T1000 (cell line): Measurements from ENCODE around the gene ERFE.
"Not testable (repeated sequence)": the region's sequence is repeated elsewhere in the genome, so short reads cannot be mapped to it uniquely, and the experiment has no call there.

ENCODE experiments used
- DNase-seq: peaks from one replicate; lab custom pipeline; 2025; ENCODE audit warnings: mixed read lengths; lab: John Stamatoyannopoulos, UW

The ERFE gene, protein sequence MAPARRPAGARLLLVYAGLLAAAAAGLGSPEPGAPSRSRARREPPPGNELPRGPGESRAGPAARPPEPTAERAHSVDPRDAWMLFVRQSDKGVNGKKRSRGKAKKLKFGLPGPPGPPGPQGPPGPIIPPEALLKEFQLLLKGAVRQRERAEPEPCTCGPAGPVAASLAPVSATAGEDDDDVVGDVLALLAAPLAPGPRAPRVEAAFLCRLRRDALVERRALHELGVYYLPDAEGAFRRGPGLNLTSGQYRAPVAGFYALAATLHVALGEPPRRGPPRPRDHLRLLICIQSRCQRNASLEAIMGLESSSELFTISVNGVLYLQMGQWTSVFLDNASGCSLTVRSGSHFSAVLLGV

DNA sequence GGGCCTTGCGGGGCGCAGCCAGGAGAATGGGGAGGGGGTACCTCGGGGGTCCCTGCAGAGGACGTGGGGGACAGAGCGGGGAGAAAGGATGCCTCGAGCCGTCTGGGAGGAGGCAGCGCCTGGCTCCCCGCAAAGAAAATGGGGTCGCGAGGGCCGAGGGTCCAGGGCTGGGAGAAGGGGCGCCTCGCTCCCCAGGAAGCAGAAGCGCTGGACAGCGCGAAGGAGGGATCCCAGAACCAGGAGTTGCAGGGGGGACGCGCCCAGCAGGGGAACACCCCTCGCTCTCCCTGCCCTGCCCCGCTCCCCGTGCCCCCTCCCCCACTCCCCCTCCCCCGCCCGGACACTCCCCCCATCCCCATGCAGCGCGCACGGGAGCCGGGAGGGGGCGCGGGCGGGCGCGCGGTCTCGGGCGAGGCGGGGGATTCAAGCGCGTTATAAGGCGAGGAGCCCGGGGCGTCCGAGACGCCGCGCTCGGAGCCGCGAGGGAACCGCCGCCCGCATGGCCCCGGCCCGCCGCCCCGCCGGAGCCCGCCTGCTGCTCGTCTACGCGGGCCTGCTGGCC is at the start of gene ERFE:
ERFE (plus strand) TSS at position 462 of the 562 bp plus-strand sequence; CDS start at position 500, 38 bp downstream.
- DNase-seq = peak; percentile 30

DNA sequence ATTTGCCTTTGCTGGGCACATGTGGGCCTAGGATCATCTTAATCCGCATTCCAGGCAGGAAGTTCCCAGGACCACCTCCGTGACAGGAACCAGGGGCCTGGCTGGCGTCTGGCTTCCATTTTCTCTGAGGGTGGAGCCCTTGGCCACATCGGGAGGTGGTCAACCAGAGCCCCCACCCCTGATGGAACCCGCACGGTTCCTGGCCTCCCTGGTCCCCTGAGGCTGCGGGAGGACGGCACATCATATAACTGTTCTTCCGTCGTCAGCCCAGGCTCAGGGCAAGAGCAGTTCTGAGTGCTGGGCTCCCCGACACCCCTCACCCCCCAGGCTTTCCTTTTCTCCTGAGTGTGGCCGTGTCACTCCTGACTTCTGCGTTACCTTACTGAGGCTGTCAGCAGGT is 45.2 kb upstream of the ERFE start:
- no peak for DNase-seq

GRCh38 chr2:238114331-238114841 is 44.4 kb upstream of the ERFE start:
- no peak for DNase-seq

GRCh38 chr2:238114851-238115660 is 43.7 kb upstream of the ERFE start:
- DNase-seq = no peak

DNA sequence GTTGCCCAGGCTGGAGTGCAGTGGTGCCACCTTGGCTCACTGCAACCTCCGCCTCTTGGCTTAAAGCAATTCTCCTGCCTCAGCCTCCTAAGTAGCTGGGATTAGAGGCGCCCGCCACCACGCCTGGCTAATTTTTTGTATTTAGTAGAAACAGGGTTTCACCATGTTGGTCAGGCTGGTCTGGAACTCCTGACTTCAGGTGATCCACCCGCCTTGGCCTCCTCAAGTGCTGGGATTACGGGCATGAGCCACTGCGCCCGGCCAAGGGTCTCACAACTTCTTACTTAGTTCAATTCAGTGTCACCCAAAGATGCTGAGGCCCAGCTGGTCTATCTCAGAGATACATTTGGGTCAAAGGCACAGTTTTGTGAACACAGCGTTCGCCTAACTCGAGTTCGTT is 43.1 kb upstream of the ERFE start:
- not testable (repeated sequence) for DNase-seq

DNA sequence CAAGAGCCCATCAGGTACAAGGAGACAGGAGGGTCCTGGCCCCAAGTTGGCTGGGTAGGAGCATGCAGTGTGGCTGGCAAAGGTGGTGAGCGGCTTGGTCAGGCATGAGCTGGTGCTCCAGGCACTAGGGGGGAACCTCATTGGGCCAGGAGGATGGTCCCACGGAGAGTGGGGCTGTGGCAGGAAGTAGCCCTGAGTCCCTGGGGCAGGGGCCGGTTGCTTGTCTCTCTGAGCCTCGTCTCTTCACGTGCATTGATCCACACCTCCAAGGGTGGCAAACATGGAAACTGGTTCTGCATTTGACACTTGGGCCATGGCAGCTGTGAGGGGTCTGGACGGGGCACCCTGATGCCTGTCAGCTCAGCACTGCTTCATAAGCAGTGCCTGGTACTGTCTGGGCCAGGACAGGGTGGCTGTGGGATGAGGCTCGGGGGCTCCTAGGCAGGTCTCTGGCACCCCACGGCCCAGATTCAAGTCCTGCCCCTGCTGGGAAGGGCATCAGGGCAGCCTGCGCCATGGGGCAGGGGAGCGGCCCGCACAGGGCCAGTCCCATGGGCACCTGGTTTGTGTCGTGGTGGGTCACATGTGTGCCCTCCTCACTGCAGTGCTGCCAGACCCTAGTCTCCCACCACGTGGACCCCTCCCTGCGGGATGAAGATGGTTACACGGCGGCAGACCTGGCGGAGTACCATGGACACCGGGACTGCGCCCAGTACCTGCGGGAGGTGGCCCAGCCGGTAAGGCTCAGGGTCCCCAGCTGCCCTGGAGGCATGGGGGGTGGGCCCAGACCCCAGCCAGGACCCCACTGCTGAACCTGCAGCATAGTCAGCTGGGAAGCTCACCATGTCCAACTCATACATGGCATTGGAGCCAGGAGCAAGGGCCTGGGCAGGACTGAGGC is 42.2 kb upstream of the ERFE start:
- DNase-seq = no peak

GRCh38 chr2:238117199-238118154 is 41.3 kb upstream of the ERFE start:
- no peak for DNase-seq

DNA sequence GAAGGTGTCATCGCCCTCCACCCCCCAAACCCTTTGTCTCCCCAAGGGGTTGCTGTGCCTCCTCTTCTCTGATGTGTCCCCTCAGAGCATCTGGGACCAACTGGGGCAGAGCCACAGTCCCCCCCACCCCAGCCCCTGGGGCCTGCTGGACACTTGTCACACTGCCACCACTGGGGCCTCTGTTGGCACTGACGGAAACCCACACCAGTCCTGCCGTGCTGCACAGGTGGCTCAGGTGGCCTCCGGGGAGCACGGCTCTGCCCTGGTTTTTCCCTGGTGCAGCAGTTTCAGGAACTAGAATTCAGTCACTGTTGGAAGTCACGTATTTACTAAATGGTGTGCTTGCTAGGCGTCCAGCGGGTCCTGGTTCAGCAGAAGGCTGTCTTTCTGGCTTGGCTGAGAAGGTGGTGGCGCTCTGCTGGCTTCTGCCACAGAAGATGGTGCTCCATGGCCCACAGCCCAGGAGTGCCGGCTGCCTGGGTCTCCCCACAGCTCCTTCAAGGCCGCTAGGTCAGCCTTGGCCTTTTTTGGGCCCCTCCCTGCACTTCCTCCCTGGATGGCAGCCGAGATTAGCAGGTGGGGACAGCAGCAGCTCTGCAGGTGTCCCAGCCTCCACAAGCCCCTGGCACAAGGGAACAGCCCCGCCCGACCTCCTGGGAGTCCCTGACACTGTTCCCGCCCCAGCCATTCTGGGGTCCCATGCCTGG is 38.9 kb upstream of the ERFE start:
- no peak for DNase-seq

- DNase-seq = no peak
Observed at GRCh38 chr2:238120463-238121298, 38.1 kb upstream of the ERFE start.

DNA sequence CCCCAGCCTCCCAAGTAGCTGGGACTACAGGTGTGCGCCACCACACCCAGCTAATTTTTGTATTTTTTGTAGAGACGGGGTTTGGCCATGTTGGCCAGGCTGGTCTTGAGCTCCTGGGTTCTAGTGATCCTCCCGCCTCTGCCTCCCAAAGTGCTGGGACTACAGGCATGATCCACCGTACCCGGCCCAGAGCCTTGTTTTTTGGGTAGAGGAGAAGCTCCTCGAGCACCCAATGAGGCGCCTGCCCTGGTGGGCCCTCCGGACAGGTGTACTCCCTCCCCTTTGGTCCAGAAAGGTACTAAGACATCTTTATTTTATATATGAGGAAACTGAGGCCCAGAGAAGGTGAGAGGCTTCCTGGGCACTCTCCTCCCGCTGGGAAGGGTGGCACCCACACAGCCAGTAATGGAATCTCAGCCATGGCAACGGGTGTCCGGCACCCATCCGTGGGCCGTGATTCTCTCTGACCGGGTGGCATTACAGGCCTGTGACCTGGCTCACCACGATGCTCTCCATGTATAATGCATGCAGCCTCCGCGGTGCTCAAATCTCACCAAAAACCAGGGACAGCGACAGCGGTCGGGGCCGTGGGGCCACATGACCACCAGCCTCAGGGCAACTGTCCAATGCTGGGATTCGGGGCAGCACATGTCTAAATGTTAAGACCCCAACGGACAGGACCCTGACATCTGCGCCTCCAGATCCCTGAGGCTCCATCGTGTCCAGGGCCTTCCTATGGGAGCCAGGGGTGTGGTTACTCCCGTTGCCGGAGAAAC is 37.1 kb upstream of the ERFE start:
- DNase-seq = no peak

GRCh38 chr2:238122287-238123217 is 36.2 kb upstream of the ERFE start:
- no peak for DNase-seq

DNA sequence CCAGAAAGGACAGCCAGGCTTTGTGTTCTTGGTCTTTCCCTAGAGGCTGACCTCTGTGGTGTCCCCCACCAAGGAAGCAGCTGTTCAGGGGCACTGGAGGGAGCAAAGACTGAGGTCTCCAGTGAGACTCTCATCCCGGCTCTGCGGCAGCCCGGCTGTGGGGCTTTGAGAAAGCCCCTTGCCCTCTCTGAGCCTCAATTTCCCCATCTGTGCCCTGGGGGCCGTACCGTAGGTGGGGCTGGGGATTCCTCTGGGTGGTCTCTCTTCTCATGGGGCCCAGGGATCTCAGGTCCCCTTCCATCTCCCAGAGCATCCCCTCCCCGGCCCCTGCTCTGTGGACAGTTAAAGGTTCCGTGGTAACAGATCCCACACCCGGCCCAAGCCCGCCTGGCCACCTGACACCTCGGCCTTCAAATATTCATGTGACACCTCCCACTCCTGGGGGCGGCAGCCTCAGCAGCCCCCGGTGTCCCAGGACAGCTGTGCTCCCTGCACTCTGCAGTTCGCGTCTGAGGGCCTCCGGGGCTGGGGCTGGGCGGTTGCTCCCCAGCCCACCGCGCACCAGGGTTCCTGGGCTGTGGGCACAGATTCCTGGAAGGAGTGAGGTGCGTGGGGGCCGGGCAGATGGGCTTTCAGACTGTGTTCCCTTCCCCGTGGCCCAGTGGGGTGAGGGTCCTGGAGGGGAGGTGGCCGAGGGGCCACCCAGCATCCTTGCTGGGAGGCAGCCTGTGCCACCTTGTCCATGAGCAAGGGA is 35.4 kb upstream of the ERFE start:
- DNase-seq = no peak

DNA sequence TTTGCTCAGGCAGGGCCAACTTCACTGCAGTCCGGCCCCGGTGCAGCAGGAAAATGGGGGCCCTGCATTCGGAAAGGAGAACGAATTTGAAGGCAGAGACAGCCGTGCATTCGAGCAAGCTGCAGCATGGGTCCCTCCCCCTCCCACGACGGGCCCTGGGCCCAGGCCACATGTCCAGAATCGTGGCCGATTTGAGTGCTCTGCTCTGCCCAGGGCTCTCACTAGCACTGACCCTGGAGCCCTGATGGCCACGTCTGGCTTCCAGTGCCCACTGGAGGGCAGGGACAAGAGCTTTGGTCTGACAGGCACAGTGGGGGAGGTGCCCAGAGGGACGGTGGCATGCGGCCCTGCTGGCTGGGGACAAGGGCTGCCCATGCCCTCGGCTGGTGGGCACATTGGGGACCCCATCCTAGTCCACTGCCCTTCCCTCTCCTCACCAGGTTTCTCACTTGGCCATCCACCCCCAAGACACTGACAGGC is 34.7 kb upstream of the ERFE start:
- no peak for DNase-seq

DNA sequence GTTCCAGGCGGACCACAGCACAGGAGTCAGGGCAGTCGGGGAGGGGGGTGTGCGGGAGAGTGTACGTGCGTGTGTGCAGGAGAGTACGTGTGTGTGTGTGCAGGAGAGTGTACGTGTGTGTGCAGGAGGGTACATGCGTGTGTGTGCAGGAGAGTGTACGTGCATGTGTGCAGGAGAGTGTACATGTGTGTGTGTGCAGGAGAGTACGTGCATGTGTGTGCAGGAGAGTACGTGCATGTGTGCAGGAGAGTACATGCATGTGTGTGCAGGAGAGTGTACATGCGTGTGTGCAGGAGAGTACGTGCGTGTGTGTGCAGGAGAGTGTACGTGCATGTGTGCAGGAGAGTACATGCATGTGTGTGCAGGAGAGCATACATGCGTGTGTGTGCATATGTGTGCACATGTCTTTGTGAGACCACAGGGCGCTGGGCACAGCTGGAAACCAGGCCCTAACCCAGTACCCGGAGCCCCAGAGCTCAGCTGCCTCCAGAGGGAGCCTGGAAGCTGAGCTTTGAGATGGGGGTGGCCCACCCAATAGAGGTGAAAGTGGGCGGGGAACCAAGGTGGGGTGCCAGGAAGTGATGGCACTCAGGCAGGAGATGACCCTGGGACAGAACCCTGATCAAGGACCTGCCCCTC is 34.2 kb upstream of the ERFE start:
- DNase-seq = no peak

DNA sequence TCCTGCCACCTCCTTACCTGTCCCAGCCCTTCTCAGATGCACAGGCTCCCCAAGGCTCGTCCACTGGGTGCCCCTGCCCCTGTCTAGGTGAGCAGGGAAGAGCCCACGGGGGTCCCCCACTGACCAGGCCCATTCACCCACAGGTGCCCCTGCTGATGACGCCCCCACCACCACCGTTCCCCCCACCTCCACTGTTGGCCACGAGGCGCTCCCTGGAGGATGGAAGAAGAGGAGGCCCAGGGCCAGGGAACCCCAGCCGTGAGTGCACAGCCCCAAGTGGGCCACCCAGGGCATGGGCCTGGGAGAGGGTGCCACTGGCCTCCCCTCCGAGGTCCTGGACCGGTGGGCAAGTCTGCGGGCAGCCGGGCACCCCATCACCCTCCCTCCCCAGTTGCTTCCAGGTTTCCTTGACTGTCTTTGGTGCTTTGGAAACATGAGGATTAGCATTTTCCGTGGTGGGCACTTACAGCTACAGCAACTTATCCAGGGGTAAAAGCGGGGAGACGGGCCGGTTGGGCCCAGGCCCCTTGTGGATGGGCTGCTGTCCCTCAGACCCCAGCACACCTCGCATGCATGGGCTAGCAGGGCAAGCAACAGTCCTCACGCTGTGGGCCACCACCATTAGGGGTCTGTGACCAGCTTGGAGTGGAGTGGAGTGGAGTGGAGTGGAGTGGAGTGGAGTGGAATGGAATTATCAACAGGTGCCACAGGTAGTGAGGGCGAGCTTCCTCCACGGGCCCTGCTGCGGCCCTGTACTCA is 33.5 kb upstream of the ERFE start:
- DNase-seq = no peak
